Kidney capillary endothelial cell (primary cell): ENCODE measurements around the gene TBCD.

ENCODE experiments used
- DNase-seq: peaks from one replicate; pipeline ENCODE4 v3.0.0-alpha.2; 2018; ENCODE audit warnings: low spot score

The TBCD gene

DNA sequence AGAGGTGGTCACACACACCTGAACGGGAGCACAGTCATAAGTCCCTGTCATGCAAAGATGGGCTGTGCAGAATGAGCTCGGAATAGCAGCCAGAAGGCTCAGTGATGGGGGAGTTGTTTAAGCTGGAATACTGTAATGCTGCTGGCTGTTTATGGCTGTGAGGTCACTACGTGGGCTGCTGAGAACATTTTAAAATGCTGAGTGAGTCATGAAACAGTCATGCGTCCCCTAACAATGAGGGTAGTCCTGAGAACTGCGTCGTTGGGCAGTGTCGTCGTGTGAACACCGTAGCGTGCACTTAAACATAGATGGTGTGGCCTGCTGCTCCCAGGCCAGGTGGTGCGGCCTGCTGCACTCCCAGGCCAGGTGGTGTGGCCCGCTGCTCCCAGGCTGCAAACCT is 39.7 kb downstream of the TBCD start:
- DNase-seq = peak; percentile 65

DNA sequence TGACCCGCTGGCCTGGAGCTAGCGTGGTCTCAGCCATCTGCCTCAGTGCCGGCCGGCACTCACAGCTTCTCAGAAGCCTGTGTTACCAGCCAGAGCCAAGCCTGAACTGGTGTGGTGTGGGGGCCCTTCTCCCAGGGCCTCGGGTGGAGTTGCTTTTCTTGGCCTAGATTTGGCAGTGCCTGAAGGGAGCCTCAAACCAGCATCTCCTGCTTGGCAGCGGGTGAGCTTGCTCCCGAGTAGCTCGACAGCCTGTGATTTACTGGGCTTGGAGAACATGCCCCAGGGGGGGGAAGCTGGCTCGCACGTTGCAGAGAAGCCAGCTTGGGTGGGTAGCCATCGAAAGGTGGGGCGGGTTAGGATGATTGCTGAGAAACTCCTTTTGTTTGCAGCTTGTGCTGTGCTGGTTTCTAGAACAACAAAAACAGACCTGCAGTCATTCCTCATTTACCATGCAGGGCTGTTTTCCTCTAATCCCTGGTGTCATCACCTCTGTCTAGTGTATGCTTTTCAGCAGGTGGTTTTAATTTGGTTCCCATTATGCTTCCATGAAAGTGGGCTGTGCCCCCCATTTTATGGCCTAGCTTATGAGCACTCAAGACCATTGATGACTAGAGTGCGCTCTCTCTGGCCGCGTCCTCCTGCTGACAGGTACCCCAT is 42.2 kb downstream of the TBCD start:
- no peak for DNase-seq

DNA sequence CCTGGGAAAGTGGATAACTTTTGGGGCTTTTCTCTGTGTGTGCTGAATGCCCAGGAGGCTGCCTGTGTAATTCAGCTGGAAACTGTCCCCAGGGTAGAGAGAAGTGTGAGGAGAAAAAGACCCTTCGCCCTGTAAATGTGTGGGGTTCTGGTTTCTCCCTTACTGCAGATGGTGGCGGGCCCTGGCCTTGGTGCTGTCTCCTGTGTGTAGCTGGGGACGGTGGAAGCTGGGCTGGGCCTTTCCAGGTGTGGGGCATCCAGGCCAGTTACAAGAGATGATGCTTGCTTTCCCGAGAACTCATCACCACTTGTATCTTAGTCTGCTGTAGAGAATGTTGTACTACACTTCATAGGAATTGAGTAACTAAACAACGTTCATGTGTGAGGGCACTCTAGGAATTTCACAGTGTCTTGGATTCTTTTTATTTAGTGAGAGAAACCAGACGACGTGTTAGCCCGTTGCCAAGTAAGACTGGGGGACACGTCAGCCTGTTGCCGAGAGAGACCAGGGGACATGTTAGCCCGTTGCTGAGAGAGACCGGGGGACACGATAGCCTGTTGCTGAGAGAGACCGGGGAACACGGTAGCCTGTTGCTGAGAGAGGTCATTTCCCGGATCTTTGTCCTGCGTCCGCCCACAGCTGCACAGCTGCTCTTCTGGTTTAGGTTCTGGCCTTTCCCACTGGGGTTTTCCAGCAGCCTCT is 43.1 kb downstream of the TBCD start:
- DNase-seq = no peak

DNA sequence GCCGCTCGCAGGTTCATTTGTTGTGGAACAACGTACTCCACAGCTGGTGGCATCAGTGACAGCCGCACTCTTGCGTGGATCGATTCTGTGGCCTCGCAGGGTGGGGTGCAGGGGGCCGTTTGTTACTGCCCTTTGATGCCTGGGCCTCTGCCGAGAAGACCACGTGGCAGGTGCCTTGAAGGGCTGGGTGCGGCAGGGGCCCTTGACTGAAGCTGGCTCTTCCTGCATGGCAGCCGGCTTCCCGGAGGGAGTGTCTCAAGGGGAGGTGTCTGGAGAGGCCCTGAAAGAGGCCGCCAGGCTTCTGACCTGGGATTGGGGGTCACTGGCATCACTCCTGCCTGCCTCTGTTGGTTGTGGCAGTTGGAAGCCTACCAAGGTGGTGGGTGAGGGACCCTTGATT is 43.8 kb downstream of the TBCD start:
- DNase-seq = no peak

DNA sequence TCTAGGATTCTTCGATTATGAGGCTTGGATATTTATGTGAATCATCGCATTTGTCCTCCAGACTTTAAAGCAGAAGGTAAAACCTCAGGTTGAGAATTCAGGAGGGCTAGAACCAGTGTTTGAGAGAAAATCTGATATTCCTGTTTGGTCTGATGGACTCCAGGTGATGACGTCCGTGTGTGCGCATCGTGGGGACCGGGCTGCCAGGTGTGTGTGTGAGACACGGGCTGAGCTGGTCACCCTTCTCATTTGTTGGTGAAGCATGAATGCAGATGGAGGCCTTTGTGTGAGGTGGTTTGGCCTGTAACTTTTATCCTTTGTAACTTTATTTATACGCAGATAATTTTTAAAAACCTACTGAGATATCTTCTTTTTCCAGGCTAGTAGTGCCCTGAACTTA is 45.2 kb downstream of the TBCD start:
- DNase-seq = no peak

DNA sequence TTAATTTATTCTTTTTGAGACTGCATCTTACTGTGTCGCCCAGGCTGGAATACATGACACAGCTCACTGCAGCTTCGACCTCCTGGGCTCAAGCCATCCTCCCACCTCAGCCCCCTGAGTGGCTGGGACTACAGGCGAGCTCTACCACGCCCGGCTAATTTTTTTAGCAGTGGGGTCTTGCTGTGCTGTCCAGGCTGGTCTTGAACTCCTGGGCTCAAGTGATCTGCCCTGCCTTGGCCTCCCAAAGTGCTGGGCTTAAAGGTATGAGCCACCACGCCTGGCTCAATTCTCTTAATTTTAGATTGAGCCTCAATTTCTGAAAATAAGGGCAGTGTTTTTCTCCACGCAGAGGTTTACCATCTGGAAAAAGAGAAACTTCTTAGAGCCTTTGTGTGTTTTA is 46.9 kb downstream of the TBCD start:
- no peak for DNase-seq

DNA sequence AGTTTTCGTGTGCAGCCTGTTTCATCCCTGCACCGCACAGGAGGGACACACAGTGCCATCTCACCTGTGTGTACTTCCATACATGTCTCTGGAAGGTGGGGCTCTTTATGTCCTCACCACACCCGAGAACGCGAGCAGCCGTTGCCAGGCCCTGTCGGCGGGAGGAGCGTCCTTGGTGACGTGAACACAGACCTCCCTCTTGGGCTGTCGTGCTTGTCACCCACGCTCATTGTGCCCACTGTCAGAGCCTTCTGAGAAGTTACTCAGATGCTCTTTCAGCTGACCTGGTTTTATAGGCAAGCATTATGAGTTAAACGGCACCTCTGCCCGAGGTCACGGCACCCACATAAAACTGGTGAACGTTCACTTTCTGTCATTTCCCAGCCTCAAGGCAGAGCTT is 47.7 kb downstream of the TBCD start:
- no peak for DNase-seq

DNA sequence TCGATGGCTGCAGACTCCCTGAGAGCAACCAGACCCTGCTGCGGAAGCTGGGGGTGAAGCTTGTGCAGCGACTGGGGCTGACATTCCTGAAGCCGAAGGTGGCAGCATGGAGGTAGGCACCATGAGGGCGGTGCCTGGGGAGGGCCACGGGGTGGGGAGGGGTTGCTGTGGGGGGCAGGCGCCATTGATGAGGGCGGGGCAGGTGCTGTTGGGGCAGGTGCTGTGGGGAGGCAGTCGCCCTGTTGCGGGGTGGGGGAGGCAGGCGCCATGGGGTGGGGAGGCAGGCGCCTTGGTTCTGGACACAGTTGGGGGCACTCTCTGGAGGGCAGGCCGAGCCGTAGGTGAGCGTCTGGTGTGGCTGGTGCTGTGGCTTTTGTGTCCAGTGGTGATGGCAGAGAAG is 49.0 kb downstream of the TBCD start:
- DNase-seq = no peak

DNA sequence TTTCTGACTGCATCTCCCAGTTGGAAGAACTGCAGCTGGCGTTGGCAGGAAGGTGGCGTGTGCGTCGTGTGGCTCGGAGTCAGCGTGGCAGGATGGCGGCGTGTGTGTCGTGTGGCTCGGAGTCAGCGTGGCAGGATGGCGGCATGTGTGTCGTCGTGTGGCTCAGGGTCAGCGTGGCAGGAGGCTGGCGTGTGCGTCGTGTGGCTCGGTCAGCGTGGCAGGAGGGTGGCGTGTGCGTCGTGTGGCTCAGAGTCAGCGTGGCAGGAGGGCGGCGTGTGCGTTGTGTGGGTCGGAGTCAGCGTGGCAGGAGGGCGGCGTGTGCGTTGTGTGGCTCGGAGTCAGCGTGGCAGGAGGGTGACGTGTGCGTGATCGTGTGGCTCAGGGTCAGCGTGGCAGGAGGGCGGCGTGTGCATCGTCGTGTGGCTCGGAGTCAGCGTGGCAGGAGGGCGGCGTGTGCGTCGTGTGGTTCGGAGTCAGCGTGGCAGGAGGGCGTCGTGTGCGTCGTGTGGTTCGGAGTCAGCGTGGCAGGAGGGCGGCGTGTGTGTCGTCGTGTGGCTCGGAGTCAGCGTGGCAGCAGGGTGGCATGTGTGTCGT is 49.6 kb downstream of the TBCD start:
- DNase-seq = no peak

DNA sequence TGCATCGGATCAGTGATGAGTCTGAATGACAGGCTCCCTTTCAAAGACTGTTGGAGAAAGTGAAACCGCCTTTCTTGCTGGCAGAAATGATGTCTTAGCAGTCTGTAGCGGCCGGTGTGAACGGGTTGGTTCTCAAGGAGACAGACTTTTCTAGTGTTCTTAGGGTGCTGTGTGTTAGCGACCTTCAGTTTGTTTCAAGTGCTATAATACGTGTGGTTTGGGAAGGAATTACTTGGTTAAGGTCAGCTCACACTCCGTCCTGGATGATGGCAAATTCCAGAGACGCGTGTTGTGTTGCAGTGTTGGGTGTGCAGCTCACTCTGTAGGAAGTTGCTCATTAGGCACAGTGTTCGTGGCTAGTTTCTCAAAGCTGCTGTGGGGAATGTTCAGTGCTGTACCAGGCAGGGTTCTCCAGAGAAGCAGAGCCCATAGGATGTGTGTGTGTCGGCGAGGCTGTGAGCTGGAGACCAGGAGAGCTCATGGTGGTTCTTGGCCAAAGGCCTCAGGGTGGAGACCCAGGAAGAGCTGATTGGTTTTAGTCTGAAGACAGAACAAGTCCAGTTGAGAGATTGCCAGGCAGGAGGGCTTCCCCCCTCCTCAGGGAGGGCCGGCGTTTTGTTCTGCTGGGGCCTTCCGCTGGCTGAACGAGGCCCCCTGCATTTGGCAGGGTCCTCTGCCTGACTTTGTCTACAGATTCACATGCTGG is 50.4 kb downstream of the TBCD start:
- DNase-seq = no peak

DNA sequence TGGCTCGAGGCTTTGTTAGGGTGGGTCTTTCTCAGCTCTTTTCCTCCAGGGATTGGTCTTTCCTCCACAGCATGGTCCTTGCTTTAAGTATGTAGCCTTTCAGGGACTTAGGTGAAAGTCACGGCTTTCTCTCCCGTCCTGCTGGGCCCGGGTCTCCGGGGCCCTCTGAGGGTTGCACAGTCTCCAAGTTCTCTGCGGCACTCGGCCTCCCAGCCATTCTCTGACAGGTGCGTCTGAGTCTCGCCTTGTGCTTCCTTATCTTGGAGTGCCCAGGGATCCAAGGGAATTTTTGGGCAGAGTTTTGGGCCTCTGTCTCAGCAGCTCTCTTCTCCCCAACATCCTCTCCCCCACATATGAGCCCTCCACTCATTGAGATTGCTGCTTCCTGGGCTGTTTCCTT is 51.3 kb downstream of the TBCD start:
- no peak for DNase-seq

DNA sequence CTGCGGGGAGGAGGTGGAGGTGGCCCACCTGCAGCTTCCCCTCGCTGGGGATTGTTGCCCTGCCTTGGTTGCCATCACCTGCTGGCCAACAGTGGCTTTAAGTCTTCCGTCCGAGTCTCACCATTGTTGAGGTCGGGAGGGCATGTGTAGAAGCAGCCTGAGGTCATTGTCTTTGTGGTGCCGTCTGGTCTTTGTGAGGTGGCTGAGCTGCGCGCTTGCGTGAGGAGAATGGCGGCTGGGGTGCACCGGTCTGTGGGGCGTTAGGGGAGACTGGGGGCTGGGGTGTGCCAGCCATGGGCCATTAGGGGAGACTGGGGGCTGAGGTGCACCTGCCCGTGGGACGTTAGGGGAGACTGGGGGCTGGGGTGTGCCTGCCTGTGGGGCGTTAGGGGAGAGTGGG is 51.7 kb downstream of the TBCD start:
- no peak for DNase-seq

DNA sequence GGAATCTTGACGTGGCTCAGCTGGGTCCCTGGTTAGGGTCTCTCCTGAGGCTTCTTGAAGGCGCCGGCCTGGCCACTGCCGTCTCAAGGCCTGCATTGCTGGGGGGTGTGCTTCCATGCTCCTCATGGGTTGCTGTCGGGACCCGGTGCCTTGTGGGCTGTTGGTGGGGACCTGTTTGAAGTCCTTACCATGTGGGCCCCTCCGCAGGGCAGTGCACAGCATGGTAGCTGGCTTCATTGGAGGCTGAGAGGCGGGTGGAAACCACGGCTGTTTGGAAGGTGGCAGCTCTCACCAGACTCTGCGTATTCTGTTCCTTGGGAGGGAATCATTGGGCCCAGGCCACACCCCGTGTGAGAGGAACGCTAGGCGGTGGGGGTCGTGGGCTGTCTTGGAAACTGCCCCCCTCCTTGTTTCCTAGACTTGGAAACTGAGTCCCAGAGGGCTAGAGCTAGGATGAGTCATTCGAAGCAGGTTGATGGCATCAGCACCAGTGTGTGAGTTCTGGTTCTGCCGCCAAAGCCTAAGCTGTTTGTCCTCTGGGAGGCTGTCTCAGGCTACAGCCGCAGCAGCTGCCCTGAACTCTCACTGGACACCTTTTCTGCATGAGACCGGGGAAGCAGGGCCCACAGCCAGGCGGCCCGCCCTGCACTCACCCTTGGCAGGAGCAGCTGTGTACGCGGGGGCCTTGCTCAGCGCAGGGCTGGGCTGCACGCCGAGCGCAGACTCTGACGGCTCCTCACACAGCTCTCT is 52.8 kb downstream of the TBCD start:
- no peak for DNase-seq

DNA sequence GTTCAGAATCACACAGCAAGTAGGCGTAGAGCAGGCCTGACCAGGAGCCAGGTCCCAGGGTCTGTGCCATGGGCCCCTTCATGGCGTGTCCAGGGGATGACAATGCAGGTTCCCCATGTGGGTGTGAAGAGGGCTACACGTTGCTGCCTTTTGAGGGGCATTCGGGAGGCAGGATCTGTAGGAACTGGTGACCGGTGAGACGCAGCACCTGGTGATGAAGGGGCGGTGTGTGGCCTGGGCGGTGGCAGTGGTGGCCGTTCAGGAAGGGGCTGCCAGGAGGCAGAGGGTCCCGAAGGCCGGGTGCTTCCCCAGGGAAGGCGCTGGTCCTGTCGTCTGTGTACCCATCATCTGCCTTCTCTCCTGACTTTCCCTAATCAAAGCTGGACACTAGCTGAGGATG is 53.4 kb downstream of the TBCD start:
- no peak for DNase-seq

DNA sequence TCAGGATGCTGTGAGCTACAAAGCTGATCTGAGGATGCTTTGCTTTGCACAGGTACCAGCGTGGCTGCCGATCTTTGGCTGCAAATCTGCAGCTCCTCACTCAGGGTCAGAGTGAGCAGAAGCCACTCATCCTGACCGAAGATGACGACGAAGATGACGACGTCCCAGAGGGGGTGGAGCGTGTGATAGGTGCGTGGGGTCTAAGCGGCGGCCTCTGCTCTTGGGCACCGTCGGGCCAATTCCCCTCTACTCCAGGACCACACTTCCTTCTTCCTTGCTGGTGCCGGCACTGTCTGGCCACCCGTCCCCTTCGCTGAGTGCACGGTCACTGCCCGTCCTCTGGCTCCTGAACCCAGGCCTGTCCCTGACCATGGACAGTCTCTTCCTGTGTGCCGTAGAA is 54.0 kb downstream of the TBCD start:
- DNase-seq = no peak

DNA sequence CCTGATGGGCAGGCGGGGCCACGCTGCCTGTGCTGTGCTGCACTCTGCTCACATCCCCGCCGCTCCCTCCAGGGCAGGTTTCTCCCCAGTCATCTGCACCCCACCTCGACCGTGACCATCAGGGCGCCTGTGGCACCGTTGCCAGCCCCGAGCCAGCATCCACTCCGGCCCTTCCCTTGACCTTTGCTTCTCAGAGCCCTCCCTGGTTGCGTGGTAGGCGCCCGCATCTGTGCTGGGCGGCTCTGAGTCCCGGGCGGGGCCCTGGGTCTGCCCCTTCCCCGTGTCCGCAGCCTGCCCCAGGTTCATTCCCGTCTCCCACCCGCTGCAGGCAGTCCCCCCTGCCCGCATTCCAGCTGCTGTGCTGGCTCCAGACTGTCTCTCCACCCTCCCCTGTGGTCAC is 54.8 kb downstream of the TBCD start:
- no peak for DNase-seq

DNA sequence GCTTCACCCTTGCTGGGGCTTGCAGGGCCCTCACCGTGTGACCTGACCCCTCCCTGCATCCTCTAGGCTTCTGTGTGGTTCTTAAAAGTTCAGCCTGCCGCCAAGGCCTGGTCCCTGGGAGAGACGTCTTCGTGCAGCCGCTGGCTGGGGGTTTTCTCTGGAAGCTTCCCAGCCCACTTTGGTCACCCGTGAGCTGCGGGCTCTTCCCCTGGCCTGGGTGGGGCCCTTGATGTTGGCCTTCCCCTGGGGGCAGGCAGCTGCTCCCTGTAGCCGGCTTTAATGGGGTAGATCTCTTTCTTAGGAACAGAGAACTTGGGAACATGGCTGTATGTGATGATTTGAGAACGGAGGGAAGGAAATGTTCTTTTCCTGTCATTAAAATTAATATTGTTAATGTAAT is 55.2 kb downstream of the TBCD start:
- peak; percentile 9 for DNase-seq

DNA sequence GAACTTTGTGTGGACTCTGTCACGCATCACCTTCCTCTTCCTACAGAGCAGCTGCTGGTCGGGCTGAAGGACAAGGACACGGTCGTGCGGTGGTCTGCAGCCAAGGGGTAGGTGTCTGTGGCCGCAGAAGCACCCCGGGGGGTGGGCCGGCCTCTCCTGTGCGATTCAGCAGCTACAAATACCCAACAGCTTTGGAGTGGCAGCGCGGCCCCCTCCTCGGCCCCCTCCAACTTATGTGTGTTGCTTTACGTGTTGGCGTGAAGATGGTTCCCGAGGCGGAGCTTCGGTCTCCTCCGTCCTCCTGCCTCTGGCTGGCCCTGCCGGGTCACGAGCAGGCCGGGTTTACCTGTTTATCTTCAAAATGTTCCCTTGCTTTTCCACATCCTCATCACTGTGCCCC is 55.7 kb downstream of the TBCD start:
- no peak for DNase-seq

DNA sequence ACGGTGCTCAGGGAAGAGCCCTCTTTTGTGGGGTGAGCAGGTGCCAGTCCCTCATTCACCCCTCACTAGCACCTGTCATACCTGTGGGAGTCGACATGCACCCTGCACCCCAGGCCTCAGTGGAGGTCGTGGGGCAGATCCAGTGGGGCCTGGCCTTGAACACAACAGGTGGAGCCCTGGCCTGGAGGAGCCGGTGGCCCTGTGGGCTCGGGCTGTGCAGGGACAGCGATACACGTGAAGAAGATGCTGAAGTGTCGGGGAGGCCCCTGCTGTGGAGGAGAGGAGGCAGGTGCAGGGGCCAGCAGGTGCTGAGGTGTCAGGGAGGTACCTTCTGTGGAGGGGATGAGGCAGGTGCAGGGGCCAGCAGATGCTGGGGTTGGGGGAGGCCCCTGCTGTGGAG is 56.1 kb downstream of the TBCD start:
- DNase-seq = no peak

DNA sequence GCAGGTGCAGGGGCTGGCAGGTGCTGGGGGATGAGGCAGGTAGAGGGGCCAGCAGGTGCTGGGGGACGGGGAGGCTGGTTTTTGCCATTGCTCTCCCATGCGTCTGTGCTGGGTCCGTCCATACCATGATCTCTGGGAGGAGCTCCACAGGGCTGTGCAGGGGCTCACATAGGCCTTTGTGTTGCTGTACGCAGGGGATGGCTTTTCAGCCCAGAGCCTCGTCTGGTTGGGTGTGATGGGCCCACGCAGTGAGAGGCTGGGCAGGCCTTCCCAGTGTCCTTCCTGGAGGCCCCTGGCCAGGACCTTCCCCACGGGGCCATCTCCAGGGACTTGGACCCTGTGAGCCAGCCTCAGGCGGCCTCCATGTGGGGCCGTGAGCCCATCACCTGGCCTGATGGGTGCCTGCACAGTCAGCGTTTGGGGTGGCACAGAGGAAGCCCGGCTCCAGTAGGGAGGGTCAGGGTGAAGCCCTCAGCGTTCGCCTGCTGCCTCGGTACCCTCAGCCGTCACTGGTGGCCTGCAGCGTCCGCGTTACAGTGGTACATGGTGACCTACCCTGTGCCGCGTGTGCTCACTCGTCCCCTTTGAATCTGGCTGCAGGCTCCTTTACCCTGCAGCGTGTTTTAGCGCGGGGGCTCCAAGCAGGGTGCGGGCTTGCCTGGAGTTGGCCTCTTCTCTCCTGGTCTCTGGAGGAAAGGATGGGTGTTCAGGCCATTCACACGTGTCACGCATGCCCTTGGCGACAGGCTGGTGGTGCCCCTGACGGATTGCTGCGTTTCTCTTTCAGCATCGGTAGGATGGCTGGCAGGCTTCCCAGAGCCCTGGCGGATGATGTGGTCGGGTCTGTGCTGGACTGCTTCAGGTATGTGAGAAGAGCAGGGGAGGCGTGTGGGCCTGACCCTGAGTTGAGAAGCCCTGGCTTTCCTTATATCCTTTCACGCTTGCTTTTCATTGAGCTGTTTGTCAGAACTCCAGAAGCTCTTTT is 57.3 kb downstream of the TBCD start:
- no peak for DNase-seq
